HCT116 (cell line): ENCODE measurements around the gene DKK2. TPM values are rescaled to one million over a fixed set of nuclear protein-coding genes. Genes with fewer than 3 reads are reported as not detected.

Experiments
- ATAC-seq: fragments of 200-7000 bp; cut with Tn5 transposase; 2 replicates; pipeline ENCODE4 v1.9.1; 2020; ENCODE audit warnings: mild to moderate bottlenecking, moderate library complexity
- BruUV-seq: library from RNA; stranded (reverse); fragments of 400-500 nt; replicated peaks from 2 replicates; lab custom pipeline; 2021; lab: Mats Ljungman, UMichigan
- CTCF ChIA-PET: fragments of 300-600 bp; sonication (Branson Sonifier 250); formaldehyde crosslinking; loops from one replicate; lab custom pipeline; 2021; ENCODE audit warnings: antibody characterized with exemption; lab: Charles Lee
- POLR2A ChIA-PET: fragments of 300-600, 350-600 bp; sonication (Branson Sonifier 250); formaldehyde crosslinking; loops from one replicate; lab custom pipeline; 2021; ENCODE audit warnings: antibody characterized with exemption; lab: Charles Lee
- RAD21 ChIA-PET, 2 experiments: fragments of 300-600 bp; sonication (Branson Sonifier 250); formaldehyde crosslinking; loops; one replicate each; lab custom pipeline; 2023; ENCODE audit warnings: low total read pairs in 2 of 2; ENCODE audit not compliant: uncharacterized antibody in 2 of 2, unreplicated experiment in 2 of 2, low non-redundant PET in 1 of 2; lab: Charles Lee
- DNase-seq: peaks from one replicate; pipeline ENCODE4 v3.0.0-alpha.2; 2010; ENCODE audit warnings: low read depth, low spot score
- H2AFZ ChIP-seq: fragments of 200-600 bp; shearing (Covaris generic), sonication (generic); 2 replicates; pipeline ENCODE4 v1.6.1; 2017; ENCODE audit warnings: low read depth, mixed run types, mixed read lengths, antibody characterized with exemption, low read length; ENCODE audit not compliant: poor library complexity, severe bottlenecking
- H3K27ac ChIP-seq: 2 replicates; pipeline ENCODE4 v1.5.1; 2012; ENCODE audit warnings: low read depth, low read length
- H3K27me3 ChIP-seq: fragments of 200-600 bp; sonication (generic); 2 replicates; pipeline ENCODE4 v1.6.1; 2016; ENCODE audit warnings: mixed run types, low read length, mixed read lengths; ENCODE audit not compliant: insufficient read depth
- H3K36me3 ChIP-seq, 2 experiments: fragments of 200-500 bp in 1 of 2; fragments of 200-600 bp in 1 of 2; sonication (Bioruptor generic) in 1 of 2; sonication (generic) in 1 of 2; 2 replicates each; pipeline versions ENCODE4 v1.5.1 to v1.6.1; 2014 to 2016; ENCODE audit warnings: low read length in 2 of 2, inconsistent platforms in 1 of 2, mixed read lengths in 1 of 2, mixed run types in 1 of 2; ENCODE audit not compliant: insufficient read depth in 2 of 2, control insufficient read depth in 1 of 2
- H3K4me1 ChIP-seq, 2 experiments: fragments of 200-600 bp in 1 of 2; sonication (generic) in 1 of 2; 2 replicates each; pipeline versions ENCODE4 v1.5.1 to v1.6.1; 2012 to 2017; ENCODE audit warnings: low read length in 2 of 2, inconsistent platforms in 1 of 2, mild to moderate bottlenecking in 1 of 2, mixed read lengths in 1 of 2, mixed run types in 1 of 2, moderate library complexity in 1 of 2; ENCODE audit not compliant: insufficient read depth in 2 of 2, control insufficient read depth in 1 of 2
- H3K4me2 ChIP-seq: fragments of 200-600 bp; sonication (generic); 2 replicates; pipeline ENCODE4 v1.6.1; 2017; ENCODE audit warnings: mixed run types, low read length, mixed read lengths
- H3K4me3 ChIP-seq, 2 experiments: fragments of 200-600 bp in 1 of 2; sonication (generic) in 1 of 2; replicated peaks in 1 of 2; 2 replicates each; pipeline ENCODE4 v1.5.1; 2011 to 2016; ENCODE audit warnings: low read length in 2 of 2, control low read depth in 1 of 2, low read depth in 1 of 2, mild to moderate bottlenecking in 1 of 2, mixed read lengths in 1 of 2, mixed run types in 1 of 2
- H3K79me2 ChIP-seq: fragments of 200-600 bp; sonication (generic); 2 replicates; pipeline ENCODE4 v1.6.1; 2017; ENCODE audit warnings: mild to moderate bottlenecking, mixed run types, low read length, moderate library complexity, mixed read lengths; ENCODE audit not compliant: insufficient read depth
- H3K9ac ChIP-seq: fragments of 200-600 bp; sonication (generic); 2 replicates; pipeline ENCODE4 v1.6.1; 2016; ENCODE audit warnings: low read length, mixed read lengths
- H3K9me2 ChIP-seq: fragments of 200-600 bp; sonication (generic), shearing (Covaris generic); 2 replicates; pipeline ENCODE4 v1.6.1; 2017; ENCODE audit warnings: mixed run types, mild to moderate bottlenecking, moderate library complexity; ENCODE audit not compliant: insufficient read depth
- H3K9me3 ChIP-seq, 2 experiments: fragments of 200-500 bp in 1 of 2; fragments of 200-600 bp in 1 of 2; sonication (Bioruptor generic) in 1 of 2; sonication (generic) in 1 of 2; 2 replicates each; pipeline ENCODE4 v1.6.1; 2014 to 2017; ENCODE audit warnings: low read length in 2 of 2, mixed read lengths in 2 of 2, inconsistent platforms in 1 of 2, low read depth in 1 of 2, mild to moderate bottlenecking in 1 of 2, mixed run types in 1 of 2, moderate library complexity in 1 of 2; ENCODE audit not compliant: control insufficient read depth in 1 of 2, insufficient read depth in 1 of 2
- H4K20me1 ChIP-seq: fragments of 200-600 bp; sonication (generic), shearing (Covaris generic); 2 replicates; pipeline ENCODE4 v1.6.1; 2017; ENCODE audit warnings: mixed run types, mild to moderate bottlenecking, moderate library complexity; ENCODE audit not compliant: insufficient read depth
- CBX3 ChIP-seq: IDR thresholded peaks from 2 replicates; pipeline ENCODE4 v1.6.1; 2012; ENCODE audit warnings: low read depth
- CEBPB ChIP-seq: IDR thresholded peaks from 2 replicates; pipeline ENCODE4 v1.6.1; 2012; ENCODE audit warnings: low read depth
- EGR1 ChIP-seq: IDR thresholded peaks from 2 replicates; pipeline ENCODE4 v1.6.1; 2012; ENCODE audit warnings: low read depth
- EZH2phosphoT487 ChIP-seq: fragments of 200-600 bp; IDR thresholded peaks from 2 replicates; pipeline ENCODE4 v1.6.1; 2018; ENCODE audit warnings: antibody characterized with exemption, borderline replicate concordance
- FOSL1 ChIP-seq: IDR thresholded peaks from 2 replicates; pipeline ENCODE4 v1.6.1; 2012; ENCODE audit warnings: low read depth
- MAX ChIP-seq: IDR thresholded peaks from 2 replicates; pipeline ENCODE4 v1.6.1; 2012
- RAD21 ChIP-seq: IDR thresholded peaks from 2 replicates; pipeline ENCODE4 v1.6.1; 2012; ENCODE audit warnings: low read depth, mild to moderate bottlenecking
- REST ChIP-seq: IDR thresholded peaks from 2 replicates; pipeline ENCODE4 v1.6.1; 2012; ENCODE audit warnings: low read depth
- SIN3A ChIP-seq: IDR thresholded peaks from 2 replicates; pipeline ENCODE4 v1.6.1; 2012; ENCODE audit warnings: low read depth
- YY1 ChIP-seq: IDR thresholded peaks from 2 replicates; pipeline ENCODE4 v1.6.1; 2011; ENCODE audit warnings: low read length, low read depth, moderate library complexity, mild to moderate bottlenecking; ENCODE audit not compliant: insufficient replicate concordance; ENCODE audit errors: extremely low read depth
- ZFX ChIP-seq: fragments of 450-650 bp; IDR thresholded peaks from 2 replicates; pipeline ENCODE4 v1.6.1; 2017
- ZNF274 ChIP-seq: fragments of 200-500 bp; sonication (Bioruptor generic); IDR thresholded peaks from 2 replicates; pipeline ENCODE4 v1.6.1; 2014; ENCODE audit warnings: mild to moderate bottlenecking, low read depth, low read length, inconsistent platforms
- intact Hi-C: fragments of 100-400 bp; cut with micrococcal nuclease; formaldehyde crosslinking; loops from 2 replicates; pipeline ENCODE4 v1.10.0; 2022
- total RNA-seq: library from RNA; stranded (reverse); gene quantifications from one replicate; pipeline ENCODE4 v1.2.1, GENCODE V29; 2021; ENCODE audit not compliant: unreplicated experiment
- TF ChIP-seq, protein P1 (sequence below), 3 experiments: fragments of 200-600 bp in 1 of 3; sonication (generic) in 1 of 3; IDR thresholded peaks in 2 of 3; conservative IDR thresholded peaks in 1 of 3; 2 replicates each; pipeline ENCODE4 v1.5.1; 2012 to 2017; ENCODE audit warnings: low read depth in 2 of 3, low read length in 2 of 3, antibody characterized with exemption in 1 of 3, borderline replicate concordance in 1 of 3, control low read depth in 1 of 3, mild to moderate bottlenecking in 1 of 3, mixed read lengths in 1 of 3, mixed run types in 1 of 3, moderate library complexity in 1 of 3; ENCODE audit not compliant: insufficient read depth in 1 of 3
- TF ChIP-seq, protein P2 (sequence below): IDR thresholded peaks from 2 replicates; pipeline ENCODE4 v1.6.1; 2012
- TF ChIP-seq, protein P3 (sequence below): IDR thresholded peaks from 2 replicates; pipeline ENCODE4 v1.6.1; 2011; ENCODE audit warnings: mild to moderate bottlenecking, low read length, moderate library complexity; ENCODE audit not compliant: insufficient replicate concordance; ENCODE audit errors: extremely low read depth

DKK2 gene
- total RNA-seq, 1 experiment from 2014 or later, result not detected

DNA sequence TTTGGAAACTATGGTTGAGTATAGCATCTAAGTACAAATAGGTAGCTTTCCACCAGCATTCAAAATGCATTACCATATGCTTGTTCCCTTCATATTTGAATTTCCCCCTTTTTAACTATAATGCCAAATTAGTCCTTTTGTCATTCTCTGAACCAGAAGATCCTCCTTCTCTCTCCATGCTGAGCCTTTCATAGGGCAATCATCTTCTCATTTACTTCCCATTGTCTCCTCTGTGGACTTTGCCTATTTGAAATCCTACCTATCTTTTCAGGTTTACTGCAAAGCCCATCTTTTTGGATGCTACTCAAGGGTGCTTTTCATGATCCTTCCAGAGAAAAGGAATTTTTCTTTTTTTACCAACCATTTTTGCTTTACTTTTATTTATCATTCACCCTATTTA is 54.7 kb downstream of the DKK2 start:
- no peaks in the 10 kb centered on the region for H3K4me1 ChIP-seq
- H3K27ac ChIP-seq, result no peak overlapping the region
- H4K20me1 ChIP-seq, result no peaks in the 10 kb centered on the region
- no peak for DNase-seq
- TF ChIP-seq FOSL1, result no peak
- no peak for TF ChIP-seq REST
- TF ChIP-seq, protein P1, sequence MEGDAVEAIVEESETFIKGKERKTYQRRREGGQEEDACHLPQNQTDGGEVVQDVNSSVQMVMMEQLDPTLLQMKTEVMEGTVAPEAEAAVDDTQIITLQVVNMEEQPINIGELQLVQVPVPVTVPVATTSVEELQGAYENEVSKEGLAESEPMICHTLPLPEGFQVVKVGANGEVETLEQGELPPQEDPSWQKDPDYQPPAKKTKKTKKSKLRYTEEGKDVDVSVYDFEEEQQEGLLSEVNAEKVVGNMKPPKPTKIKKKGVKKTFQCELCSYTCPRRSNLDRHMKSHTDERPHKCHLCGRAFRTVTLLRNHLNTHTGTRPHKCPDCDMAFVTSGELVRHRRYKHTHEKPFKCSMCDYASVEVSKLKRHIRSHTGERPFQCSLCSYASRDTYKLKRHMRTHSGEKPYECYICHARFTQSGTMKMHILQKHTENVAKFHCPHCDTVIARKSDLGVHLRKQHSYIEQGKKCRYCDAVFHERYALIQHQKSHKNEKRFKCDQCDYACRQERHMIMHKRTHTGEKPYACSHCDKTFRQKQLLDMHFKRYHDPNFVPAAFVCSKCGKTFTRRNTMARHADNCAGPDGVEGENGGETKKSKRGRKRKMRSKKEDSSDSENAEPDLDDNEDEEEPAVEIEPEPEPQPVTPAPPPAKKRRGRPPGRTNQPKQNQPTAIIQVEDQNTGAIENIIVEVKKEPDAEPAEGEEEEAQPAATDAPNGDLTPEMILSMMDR (IDR thresholded peaks at IDR 0.05 in 2 of 3, conservative IDR thresholded peaks at IDR 0.05 in 1 of 3; ENCODE audit: borderline replicate concordance in 1 of 3, insufficient read depth in 1 of 3, low read depth in 2 of 3, low read length in 2 of 3), result no peak
- TF ChIP-seq EGR1, result no peak
- no peak for TF ChIP-seq CBX3
- no peak for TF ChIP-seq CEBPB
- TF ChIP-seq, protein P2, sequence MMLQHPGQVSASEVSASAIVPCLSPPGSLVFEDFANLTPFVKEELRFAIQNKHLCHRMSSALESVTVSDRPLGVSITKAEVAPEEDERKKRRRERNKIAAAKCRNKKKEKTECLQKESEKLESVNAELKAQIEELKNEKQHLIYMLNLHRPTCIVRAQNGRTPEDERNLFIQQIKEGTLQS, result no peak
- no peak for TF ChIP-seq SIN3A
- TF ChIP-seq MAX, result no peak
- no peak for TF ChIP-seq EZH2phosphoT487
- no peak for TF ChIP-seq RAD21
- TF ChIP-seq ZNF274, result no peak
- no peak for TF ChIP-seq YY1
- TF ChIP-seq, protein P3, sequence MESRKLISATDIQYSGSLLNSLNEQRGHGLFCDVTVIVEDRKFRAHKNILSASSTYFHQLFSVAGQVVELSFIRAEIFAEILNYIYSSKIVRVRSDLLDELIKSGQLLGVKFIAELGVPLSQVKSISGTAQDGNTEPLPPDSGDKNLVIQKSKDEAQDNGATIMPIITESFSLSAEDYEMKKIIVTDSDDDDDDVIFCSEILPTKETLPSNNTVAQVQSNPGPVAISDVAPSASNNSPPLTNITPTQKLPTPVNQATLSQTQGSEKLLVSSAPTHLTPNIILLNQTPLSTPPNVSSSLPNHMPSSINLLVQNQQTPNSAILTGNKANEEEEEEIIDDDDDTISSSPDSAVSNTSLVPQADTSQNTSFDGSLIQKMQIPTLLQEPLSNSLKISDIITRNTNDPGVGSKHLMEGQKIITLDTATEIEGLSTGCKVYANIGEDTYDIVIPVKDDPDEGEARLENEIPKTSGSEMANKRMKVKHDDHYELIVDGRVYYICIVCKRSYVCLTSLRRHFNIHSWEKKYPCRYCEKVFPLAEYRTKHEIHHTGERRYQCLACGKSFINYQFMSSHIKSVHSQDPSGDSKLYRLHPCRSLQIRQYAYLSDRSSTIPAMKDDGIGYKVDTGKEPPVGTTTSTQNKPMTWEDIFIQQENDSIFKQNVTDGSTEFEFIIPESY, result no peak
- no peak for TF ChIP-seq ZFX
- POLR2A ChIA-PET, result no interaction called here
- no TSS peak for BruUV-seq
- H3K27me3 ChIP-seq, result no peaks in the 10 kb centered on the region
- intact Hi-C loops, result no loop called here
- no peaks in the 10 kb centered on the region for H3K36me3 ChIP-seq
- no peak overlapping the region for H3K9ac ChIP-seq
- CTCF ChIA-PET, result no interaction called here
- no peaks in the 10 kb centered on the region for H3K9me3 ChIP-seq
- no peak overlapping the region for H3K4me3 ChIP-seq
- no peaks in the 10 kb centered on the region for H3K79me2 ChIP-seq
- no peak overlapping the region for H2AFZ ChIP-seq
- no peak for ATAC-seq
- H3K4me2 ChIP-seq, result no peak overlapping the region
- RAD21 ChIA-PET, result no interaction called here
- no peaks in the 10 kb centered on the region for H3K9me2 ChIP-seq
